Measurements from ENCODE around the gene GPR15LG.

Gene GPR15LG

DNA sequence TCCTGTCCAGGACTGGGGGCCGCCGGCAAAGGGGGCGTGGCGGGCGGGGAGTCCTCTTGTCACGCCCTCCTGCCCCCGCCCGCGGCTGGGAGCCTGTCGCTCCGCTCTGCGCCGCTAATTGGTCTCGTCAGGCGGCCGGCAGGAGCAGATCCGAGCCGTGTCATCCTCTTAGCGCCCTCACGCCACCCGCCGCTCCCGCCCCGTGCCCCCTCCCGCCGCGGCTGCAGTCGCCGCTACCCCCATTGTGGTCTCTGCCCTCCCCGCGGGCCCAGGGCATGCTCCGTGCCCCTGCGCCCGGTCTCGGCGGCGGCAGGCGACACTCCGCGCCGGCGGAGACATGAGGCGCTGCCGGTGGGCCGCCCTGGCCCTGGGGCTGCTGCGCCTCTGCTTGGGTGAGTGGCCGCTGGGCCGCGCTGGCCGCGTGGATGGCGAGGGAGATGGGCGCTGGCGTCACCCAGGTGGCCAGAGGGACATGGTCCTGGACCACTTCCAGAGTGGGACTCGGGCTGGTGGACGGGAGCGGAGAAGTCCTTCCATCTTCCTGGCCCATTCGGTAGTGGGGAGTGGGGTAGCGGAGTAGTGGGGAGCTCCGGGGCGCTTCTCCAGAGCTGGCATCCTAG is 20.9 kb downstream of the GPR15LG start, which contains the start of gene CDHR1:
CDHR1 (plus strand) TSS at position 114 of the 620 bp plus-strand sequence; CDS start at position 338, 224 bp downstream.
- no peak for DNase-seq

DNA sequence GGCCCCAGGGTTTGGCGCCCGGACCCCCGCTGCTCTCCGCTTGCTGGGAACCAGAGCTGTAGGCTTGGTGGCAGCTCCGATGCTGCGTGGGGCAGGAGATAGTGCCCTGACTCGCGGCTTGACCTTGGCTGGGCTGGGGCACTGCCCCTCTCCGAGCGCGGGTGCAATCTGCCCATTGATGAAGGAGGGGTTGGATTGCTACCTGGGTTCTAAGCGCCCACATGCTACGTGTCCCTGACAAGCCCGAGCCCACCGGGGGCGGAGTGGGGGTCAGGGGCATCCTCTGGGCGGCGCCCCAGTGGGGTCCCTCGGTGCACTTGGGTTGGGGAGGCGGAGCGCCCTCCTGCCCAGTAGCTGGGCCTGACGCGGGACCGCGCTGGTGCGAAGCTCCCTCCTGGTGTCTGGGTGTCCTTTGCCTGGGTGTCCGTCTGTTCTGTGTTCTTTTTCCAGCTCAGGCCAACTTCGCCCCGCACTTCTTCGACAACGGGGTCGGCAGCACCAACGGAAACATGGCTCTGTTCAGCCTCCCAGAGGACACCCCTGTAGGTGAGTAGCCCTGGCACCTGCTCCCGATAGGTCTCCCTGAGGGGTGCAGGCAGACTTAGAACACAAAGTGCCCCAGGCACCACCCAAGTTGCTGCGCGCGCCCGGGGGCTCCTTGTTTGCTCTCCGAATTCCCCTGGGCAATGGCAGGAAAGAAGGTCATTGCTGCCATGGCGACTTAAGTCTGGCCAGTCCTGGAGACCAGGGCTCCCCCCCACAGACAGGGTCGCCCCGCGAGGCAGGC is 21.6 kb downstream of the GPR15LG start:
- no peak for DNase-seq

DNA sequence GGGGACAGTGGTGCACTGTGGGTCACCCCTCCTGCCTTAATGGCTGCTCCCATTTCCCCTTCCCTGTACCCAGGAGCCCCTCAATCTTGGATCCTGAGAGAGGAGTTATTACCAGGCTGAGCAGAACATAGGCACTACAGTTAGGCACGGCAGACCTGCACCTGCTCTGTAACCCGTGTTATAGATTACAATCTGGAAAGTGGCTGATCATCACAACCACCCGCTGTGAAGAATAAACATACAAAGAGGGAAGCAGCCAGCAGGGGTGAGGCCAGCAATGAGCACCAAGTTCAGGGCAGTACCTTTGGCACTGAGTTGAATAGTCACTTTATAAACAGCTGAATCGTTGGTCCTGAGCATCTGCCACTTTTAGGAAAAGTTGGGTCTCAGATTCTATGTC is 22.5 kb downstream of the GPR15LG start:
- DNase-seq: no peak

DNA sequence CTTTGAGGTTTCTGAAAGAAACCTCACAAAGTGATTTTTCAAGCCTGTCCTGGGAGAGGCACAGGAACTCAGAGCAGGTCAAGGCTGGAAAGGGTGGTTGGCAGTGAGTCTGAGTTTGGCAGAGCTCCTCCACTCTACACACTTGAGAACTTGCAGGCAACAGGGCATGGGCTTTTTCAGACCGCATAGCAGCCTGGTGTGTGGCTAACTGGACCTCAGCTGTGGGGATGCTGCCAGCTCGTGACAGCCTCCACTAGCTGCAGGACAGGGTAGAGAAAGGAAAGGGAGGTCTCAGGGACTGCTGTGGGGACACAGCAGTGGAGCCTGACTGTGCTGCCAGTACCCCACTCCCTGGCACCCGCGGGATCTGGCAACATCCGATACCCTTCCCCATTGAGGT is 23.3 kb downstream of the GPR15LG start:
- DNase-seq: no peak

DNA sequence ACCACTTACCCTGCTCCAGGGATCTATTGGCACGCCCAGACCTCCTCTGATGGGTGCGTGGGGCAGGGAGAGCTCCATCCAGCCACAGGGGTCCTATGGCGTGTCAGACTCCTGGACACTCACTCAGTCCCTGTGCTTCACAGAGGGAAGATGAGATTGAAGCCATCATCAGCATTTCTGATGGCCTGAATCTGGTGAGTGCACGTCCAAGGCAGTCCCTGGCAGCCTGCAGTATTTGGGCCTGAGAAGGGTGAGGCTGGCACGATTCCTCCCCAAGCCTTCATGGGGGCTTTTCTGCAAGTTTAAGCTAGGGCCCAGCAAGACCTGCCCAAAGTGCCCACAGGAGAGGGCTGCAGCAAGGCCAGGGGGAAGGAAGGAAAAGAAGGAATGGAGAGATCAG is 24.0 kb downstream of the GPR15LG start:
- no peak for DNase-seq

DNA sequence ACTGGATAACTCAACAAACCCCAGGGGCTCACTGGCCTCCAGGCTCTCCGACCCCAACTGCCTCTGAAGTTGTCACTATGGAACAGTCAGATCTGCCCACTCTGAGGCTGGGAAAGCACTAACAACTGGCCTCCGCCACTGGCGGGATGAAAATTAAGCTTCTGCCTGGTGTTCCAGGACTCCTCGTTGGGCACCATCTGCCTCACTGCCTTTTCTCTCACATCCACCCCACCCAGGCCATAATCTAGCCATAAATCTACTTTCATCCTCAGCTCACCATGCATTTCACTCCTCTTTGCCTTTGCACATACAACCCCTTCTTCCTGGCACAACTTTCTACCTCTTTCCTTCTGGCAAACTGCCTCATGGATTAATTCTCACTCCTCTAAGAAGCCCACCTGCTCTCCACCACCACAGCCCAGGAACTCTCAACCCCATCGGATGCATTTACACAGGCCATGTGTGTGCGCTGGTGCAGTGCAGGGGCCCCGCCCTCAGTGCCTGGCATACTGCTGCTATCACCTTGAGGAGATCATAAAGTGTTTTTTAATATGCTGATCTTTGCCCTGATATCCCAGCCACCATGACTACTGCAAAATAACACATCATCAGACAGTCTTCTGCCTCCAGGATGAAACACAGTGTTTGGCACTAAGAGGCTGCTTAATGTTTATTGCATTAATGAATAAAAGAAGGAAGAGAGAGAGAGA is 24.8 kb downstream of the GPR15LG start:
- no peak for DNase-seq

DNA sequence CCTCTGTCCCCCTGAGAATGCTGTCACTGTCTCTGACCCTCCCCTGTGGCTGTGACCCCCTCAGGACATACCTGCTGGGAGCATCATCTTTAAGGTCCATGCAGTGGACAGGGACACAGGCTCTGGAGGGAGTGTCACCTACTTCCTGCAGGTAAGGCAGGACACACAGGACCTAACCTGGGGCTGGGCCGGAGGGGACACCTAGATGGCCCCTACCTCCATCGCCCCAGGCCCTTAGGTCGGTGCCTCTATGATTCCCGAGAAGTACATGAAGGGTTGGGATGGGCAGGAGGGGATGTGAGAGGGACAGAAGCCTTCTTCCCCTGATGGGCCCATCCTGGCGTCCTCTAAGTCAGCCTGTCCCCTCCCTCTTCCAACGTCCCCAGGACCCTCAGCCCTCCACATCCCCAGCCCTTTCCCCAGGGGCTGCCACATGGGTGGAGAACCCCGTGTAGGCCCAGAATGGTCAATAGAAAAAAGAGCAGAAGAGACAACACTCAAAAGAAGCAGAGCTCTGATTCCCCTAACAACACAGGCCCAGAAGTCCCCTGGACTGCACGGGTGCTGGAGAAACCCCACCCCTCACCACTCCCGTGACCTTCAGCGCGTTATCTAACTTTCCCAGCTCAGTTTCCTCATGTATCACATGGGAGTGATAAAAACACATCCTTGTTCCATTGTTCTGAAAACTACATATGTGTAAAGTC is 27.1 kb downstream of the GPR15LG start:
- no peak for DNase-seq

DNA sequence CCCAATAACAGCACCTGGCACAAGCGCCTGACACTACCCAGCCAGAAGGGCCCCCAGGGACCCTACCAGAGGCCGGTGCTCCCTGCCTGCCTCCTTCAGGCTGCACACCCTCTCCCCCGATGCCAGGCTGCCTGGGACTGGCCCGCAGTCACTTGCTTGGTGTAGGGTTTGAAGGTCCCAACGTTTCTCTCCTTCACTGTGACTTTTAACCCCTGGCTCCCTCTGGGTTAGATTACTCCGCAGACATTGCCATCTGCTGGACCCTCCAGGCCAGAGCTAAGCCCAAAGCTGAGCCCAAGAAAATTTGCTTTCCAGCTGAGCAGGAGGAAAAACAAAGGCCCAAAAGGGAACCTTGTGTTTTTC is 27.6 kb downstream of the GPR15LG start:
- no peak for DNase-seq

DNA sequence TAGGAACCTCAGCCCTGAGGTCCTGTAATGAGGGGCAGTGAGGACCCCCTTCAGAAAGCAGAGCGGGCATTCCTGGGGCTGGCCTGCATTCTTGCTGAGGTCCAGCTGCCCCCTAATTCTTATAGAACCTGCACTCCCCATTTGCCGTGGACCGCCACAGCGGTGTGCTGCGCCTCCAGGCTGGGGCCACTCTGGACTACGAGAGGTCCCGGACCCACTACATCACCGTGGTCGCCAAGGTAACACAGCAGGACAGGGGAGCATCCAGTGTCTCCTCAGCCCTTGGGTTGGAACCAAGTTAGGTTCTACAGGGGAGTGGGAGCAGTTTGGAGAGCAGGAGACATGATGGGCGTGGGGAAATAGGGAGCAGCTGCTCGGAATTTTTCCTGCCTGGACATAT is 28.1 kb downstream of the GPR15LG start:
- no peak for DNase-seq

DNA sequence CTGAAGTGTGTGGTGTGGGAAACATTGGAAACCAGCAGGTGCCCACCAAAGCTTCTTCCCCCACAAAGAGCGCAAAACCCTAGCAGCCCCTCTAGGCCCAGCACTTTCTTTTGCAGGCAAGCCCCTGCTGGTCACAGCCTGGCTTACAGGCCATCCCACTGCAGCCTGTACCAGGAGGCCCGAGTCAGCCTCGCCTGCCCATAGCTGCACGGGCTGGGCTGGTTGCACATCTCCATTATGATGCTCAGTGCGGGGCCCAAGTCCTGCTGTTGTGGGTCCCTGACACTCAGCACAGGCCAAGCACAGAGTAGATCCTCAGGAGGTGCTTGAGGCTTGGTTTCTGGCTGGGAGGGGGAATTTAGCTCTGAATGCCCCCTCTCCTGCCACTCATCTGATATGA is 28.7 kb downstream of the GPR15LG start:
- no peak for DNase-seq

DNA sequence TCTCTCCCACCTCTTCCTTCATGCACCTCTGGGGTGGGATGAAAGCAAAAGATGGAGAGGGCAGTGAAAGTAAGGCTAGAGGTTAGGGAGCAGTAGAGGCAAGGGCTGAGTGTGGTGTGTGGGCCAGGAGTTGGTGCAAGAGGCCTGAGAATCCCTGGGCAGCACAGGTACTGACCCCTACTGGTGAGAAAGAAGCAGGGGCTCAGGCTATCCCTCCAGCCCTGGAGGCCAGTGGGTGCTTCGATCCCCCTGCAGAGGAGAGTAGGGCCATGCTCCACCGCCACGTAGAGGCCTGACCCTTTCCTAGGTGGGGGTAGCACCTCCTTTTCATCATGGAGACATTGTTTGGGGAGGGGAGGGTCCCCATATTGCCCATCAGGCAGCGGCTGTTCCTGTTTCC is 30.5 kb downstream of the GPR15LG start:
- no peak for DNase-seq

DNA sequence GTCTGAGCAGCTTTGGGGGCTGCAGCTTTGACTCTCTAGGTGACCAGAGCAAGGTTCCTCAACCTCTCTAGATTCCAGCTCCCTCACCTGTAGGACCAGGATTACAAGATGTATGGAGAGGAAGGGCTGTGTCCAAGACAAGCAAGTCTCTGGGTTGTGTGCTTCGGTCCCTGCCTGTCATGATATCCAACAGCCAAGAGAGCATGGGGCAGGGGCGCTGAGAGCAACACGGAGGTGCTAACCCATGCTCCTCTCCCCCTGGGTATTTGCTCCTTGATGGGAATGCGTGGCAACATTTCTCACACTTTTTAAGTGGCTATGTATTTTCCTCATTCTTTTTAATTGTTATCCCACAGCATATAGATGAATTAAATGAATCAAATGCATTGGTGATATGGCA is 31.0 kb downstream of the GPR15LG start:
- no peak for DNase-seq

DNA sequence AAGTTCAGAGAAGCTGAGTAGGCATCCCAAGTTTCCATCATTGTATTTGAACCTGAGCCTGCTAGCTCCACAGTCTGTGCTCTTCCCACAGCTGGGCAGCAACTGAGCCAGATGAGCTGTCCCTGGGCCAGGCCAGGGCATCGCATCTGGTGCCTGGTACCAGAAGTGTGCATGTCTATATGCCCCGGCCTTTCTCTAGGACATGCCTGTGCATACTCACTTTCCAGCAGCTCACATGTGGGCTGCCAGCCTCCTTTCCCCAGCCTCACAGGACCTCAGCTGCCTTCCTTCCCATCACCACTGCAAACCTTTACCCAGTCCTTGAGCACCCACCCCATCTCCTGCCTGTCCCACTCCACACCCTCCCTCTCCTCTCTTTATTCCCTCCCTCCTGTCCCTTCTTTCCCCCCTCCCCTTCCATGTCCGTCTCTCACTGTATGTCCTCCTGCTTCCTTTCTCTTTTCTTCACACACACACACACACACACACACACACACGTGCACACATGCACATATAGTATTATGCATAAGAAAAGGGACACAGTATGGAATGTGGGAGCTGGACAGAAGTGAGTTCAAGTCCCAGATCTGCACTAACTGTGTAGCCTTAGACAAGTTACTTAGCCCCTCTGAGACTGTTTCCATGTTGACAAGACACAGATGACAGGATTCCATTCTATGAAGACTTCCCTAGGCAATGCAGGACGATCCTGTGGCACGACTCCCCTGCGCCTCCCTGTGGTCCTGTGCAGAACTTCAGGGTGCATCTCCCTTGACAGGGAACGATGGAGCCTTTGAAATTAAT is 31.6 kb downstream of the GPR15LG start:
- DNase-seq: peak; percentile 63 to 64

DNA sequence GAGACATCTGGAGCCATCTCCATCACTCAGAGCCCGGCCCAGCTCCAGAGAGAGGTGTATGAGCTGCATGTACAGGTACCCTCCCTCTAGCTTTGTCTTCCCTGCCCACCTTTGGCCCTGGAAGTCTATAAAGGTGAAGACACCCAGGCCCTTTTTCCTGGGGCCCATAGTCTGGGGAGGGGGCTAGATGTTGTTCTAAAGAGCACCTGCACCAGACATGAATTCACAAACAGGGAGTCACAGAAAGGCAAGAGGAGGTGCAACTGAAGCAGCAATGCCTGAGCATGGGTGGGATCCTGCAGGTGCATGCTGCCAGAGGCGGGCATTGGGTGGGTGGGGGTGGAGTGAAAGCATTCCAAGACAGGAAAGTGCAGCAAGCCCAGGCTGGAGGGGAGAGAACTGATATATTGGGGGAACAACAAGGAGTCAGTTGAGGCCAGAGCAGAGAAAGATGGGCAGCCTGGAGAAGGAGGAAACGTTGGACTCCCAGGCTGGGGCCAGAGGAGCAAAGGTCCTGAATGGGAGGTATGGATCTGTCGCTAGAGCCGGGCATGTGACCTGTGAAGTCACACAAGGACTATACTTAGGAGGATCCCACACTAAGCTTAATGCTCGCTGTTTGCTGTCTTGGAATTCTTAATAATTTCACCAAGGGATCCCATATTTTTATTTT is 32.4 kb downstream of the GPR15LG start:
- DNase-seq: no peak

DNA sequence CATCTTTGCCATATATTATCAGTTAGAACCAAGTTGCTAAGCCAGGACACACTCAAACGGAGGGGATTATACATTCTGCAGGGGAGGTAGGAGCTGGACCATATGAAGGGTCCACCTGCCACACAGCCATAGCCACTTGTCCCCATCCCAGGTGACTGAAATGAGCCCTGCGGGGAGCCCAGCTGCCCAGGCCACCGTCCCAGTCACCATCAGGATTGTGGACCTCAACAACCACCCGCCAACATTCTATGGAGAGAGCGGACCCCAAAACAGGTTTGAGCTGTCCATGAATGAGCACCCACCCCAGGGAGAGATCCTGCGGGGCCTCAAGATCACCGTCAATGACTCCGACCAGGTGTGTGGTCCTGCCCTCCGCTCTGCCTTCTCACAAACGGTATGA is 34.4 kb downstream of the GPR15LG start:
- DNase-seq: no peak

DNA sequence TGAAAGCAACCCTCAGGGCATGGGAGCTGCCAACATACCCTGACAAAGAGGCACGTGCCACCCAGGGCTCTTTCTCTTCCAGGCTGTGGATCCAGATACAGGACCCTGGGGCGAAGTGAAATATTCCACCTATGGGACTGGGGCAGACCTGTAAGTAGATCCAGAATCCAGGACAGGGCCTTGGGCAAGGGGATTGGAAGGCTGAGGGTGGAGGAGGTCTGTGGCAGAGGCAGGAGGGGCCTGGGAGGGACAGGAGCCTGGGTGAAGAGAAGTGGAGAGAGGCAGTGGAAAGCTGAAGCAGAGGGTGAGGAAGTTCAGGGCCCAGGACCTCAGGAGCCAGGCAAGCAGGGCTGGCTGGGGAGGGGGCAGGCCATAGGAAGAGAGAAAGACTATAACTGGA is 38.0 kb downstream of the GPR15LG start:
- DNase-seq: no peak

DNA sequence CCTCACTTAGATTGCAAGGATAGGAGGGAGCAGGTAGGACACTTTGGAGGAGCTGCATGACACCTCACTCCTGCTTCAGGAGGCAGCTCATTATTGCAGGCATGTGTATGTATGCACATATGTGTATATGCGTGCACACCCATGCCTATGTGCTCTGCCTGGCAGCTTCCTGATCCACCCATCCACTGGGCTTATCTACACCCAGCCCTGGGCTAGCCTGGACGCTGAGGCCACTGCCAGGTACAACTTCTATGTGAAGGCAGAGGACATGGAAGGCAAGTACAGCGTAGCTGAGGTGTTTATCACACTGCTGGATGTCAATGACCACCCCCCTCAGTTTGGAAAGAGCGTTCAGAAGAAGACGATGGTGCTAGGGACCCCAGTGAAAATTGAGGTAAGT is 38.4 kb downstream of the GPR15LG start:
- no peak for DNase-seq

DNA sequence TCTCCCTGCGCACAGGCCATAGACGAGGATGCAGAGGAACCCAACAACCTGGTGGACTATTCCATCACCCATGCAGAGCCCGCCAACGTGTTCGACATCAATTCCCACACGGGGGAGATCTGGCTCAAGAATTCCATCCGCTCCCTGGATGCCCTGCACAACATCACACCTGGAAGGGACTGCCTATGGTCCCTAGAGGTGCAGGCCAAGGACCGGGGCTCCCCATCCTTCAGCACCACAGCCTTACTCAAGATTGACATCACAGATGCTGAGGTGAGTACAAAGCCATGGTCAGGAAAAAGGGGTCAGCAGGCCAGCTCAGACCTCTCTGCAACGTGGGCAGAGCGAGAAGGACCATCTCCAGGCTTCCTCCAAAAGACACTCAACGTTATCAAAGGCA is 39.5 kb downstream of the GPR15LG start:
- no peak for DNase-seq

DNA sequence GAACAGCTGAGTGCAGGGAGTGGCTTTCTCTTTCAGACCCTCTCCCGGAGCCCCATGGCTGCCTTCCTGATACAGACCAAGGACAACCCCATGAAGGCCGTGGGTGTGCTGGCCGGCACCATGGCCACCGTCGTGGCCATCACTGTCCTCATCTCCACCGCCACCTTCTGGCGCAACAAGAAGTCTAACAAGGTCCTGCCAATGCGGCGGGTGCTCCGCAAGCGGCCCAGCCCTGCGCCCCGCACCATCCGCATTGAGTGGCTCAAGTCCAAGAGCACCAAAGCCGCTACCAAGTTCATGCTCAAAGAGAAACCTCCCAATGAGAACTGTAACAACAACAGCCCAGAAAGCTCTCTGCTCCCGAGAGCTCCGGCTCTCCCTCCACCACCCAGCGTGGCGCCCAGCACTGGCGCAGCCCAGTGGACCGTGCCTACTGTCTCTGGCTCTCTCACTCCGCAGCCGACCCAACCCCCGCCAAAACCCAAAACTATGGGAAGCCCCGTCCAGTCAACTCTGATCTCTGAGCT is 40.5 kb downstream of the GPR15LG start:
- DNase-seq: no peak

DNA sequence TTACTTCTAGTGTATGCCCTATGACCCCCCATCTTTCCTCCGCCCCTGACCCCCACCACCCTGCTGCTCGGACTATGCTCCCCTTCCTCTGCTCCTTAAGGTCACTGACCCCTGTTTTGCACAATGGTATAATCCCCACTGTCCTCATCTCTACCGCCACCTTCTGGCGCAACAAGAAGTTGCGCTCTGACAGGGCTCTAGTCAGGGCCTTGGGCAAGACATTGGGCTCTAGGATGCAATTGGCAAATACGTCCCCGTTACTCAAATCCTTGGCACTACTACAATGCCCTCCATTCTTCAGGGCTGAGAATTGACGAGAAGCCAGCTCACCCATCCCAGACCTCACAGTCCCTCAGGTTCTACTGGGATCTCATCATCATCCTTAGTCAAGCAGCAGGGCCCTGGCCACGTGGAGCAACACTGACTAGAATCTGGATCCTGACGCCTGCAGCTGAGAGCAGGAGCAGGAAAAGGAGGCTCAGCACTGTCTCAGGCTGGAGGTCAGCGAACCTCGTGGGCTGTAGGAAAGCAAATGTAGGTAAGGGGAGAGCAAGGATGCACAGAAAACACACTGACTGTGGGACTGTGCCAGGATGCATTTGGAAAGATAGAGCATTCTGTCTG is 41.1 kb downstream of the GPR15LG start:
- peak; percentile 24 to 36 for DNase-seq

DNA sequence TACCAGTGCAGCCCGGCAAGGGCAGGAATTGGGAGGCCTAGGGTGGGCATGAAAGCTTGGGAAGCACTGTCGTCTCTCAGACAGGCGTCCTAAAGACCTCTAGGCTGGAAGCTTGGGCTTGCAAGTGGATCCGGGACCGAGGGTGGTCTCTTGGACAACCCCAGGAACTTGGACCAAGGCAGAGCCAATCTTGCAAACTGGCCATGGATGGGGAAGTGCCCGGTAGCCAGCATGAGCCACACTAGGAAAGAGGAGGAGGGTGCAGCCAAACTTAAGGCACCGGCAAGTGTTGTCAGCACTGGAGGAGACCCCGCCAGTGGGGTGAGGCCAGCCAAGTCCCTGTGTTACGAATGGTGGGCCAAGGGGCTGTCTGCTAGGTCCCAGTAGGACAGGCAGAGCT is 43.2 kb downstream of the GPR15LG start:
- no peak for DNase-seq
